ENCODE data around the gene SHISA3. TPM values are rescaled to one million over a fixed set of nuclear protein-coding genes. Genes with fewer than 3 reads are reported as not detected.

Gene SHISA3
- total and polyA plus RNA-seq, 2 of the 13 experiments (the other 11 are each of a cell fraction or from before 2014, with no cell fraction given) = not detected

DNA sequence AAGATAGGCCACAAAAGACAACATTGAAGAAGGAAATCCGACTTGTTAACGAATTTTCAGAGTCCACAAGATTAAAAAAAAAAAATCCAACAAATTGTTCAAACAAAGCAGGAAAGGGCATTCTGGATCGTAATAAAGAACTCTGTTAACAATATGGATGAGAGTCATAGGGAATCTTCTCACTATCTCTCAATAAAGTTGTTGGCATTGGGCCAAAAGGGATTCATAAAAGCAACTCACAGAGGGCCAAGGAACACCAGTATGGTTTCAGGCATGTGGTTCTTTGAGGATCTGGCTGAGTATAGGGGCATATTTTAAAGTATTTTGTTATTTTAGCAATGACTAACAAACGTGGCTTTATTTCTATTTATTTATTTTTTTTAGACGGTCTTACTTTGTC lies 49.5 kb downstream of the SHISA3 start:
- WGBS (ENCODE audit: low lambda C conversion rate) = 52% methylated on average over 5 of the region's 5 CpGs

More for the DNA sequence above, 49.5 kb downstream of the SHISA3 start:
- CTCF ChIA-PET (ENCODE audit: low intra/inter-chr PET ratio, low total read pairs) = no interaction called here
- POLR2A ChIA-PET = no interaction called here
- Histone ChIP-seq H3K27ac (ENCODE audit: extremely low read length, insufficient read depth, low read length) (no peak overlapping the region), H3K9me3 (ENCODE audit: low read length) (no peaks in the 10 kb centered on the region), H3K36me3 (replicated peaks in 1 of 2; ENCODE audit: control insufficient read depth in 1 of 2, insufficient read depth in 2 of 2, low read length in 2 of 2) (no peaks in the 10 kb centered on the region), H3K9ac (ENCODE audit: insufficient read depth, low read depth, low read length) (no peak overlapping the region), H3K79me2 (ENCODE audit: insufficient read depth, low read length) (no peaks in the 10 kb centered on the region), H2AFZ (ENCODE audit: low read length) (no peak overlapping the region), H3K4me3 (replicated peaks in 1 of 3; ENCODE audit: insufficient read depth in 1 of 3, low read depth in 2 of 3, low read length in 3 of 3) (no peak overlapping the region), H3K4me1 (ENCODE audit: insufficient read depth, low read length) (no peaks in the 10 kb centered on the region), H3K27me3 (ENCODE audit: control insufficient read depth in 1 of 2, insufficient read depth in 2 of 2, low read length in 2 of 2) (no peaks in the 10 kb centered on the region), H3K4me2 (ENCODE audit: low read depth, low read length) (no peak overlapping the region), H4K20me1 (ENCODE audit: insufficient read depth, low read length) (no peaks in the 10 kb centered on the region)
- in situ Hi-C loops (cut with HindIII; ENCODE audit: extremely low pct_ligation_motif_present, low pct_unique_long_range_greater_than_20kb) (no loop called here), intact Hi-C loops (cut with micrococcal nuclease; ENCODE audit: unreplicated experiment) (no loop called here)
- TF ChIP-seq LCORL (IDR thresholded peaks at IDR 0.05) = peak; percentile 69; the same call in 1 of the 2 replicates
- TF ChIP-seq LCORL (CRISPR knock-in tag; IDR thresholded peaks at IDR 0.05) = no peak
- no peak for TF ChIP-seq ZNF430 (CRISPR knock-in tag; IDR thresholded peaks at IDR 0.05)
- no TSS peak for BruUV-seq (replicated peaks)
- ATAC-seq (no peak), FAIRE-seq (no peak), DNase-seq (ENCODE audit: low spot score) (no peak)

Other genes with a start within 250 kb of the SHISA3 start
- not detected in 2 replicates for gene BEND4, start 244.8 kb upstream of the SHISA3 start, total RNA-seq (2016; rRNA removed; fragmentation: Illumina TruSeq; extraction: Trizol)
- not detected in 2 replicates for gene BEND4, start 244.8 kb upstream of the SHISA3 start, polyA plus RNA-seq (2011; rRNA removed)

All from HepG2 (cell line).